GM21576 (cell line): ENCODE measurements around the gene EPS8.
A peak's percentile ranks its signal among the peaks of the same experiment; 100 is the strongest.

Source experiments
- ATAC-seq: cut with Tn5 transposase; IDR thresholded peaks from one replicate; pipeline ENCODE4 v1.9.1; 2021; ENCODE audit warnings: mild to moderate bottlenecking, moderate library complexity; ENCODE audit not compliant: unreplicated experiment

EPS8 gene

GRCh38 chr12:15613981-15614380 is 175.2 kb downstream of the EPS8 start:
- ATAC-seq = no peak

DNA sequence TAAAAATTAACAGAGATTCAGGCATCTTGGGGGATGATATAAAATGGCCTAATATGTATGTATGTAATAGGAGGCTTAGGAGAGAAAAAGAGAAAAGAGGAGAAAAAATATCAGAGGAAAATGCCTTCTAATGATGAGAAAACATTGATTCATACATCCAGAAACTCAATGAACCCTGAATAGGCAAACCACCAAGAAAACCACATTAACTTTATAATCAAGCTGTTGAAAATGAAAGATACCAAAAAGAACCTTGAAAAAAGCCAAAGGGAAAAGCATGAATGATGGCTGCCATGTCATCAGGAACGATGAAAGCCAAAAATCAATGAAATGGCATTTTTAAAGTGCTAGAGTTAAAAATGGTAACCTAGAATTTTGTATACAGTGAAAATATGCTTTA is 180.2 kb downstream of the EPS8 start:
- no peak for ATAC-seq

- ATAC-seq = no peak
Observed at GRCh38 chr12:15608406-15608805, 180.8 kb downstream of the EPS8 start.

DNA sequence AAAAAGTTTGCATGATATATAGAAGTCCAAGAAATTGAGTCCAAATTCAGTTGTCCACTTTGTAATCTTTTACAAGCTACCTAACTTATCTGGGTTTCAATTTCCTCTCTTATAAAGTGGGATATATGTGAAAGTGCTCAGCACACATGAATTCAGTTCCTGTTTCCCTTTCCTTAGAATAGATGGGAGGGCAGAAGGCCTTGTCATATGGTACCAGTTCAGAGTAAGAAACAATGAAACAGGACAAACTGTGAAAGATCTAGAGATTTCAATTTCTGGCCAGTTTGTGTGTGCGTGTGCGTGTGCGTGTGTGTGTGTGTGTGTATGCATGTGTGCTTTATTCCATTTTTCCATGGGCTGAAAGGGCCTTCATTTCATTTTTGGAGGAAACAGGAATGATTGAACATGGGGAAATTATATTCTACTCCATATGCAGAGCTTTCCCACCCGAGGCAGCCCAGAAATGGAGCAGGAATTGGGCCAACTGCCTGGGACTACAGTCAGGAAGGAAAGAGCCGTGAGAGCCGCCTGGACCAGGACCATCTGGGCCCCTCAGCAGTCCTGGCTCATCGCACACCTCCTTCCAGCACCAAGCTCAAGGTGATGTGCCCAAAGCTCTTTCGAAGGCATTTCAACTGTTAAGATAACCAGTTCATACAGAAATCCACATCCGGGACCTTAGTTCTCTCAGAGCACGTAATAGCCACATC is 183.2 kb downstream of the EPS8 start:
- ATAC-seq = no peak

DNA sequence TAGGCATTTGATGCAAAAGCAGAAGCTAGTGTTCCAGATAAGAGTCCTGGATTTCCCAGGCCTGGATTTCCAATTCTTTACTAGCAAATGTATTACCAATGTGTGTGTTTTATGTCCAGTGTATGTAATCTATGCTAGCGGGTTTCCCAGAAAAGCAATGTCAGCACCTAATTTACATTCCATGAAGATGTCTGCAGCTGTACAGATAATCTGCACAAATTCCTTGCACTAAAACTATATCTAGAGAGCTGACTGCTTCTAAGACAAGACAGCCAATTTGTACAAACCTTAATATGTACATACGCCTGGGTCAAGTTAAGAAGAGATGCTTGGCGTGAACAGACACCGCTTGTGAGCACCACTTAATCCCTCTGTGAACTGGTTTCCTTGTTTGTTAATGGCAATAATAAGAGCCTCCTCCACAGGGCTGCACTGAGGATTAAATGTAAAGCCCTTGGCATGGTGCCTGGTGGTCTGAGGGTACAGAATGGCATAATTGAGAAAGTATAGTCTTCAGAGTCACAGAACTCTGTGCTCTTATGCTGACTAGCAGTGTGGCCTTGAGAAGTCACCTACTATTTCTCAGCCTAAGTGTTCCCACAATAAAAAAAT is 185.6 kb downstream of the EPS8 start:
- ATAC-seq = no peak

DNA sequence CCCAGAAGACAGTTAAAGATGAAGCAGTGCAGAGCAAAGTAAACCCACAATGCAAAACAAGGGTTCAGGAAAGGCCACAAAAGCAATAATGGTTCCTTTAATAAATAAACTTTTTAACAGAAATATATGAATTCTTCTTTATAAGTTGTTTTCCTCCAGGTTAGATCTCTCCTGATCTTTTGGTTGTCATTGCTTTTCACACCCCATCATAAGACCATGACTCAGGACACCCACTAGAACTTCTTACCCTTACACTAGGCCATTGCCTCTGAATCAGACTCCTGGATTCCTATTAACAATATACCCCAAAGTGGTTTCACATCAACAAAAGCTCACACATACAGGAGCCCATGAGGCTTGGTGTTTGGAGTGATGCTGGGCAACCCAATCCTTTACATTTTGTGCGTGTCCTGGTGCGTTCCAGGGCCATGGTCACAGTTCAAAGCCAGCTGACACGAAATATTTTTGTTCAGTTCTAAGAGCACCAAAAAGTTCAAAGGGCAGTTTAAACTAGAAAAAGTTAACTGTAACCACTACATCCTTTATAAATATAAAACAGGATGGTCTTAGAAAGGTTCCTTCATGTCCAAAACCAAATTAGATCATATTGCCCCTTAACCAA is 187.0 kb downstream of the EPS8 start:
- no peak for ATAC-seq

- ATAC-seq = no peak
Observed at GRCh38 chr12:15601210-15601800, 187.9 kb downstream of the EPS8 start.

DNA sequence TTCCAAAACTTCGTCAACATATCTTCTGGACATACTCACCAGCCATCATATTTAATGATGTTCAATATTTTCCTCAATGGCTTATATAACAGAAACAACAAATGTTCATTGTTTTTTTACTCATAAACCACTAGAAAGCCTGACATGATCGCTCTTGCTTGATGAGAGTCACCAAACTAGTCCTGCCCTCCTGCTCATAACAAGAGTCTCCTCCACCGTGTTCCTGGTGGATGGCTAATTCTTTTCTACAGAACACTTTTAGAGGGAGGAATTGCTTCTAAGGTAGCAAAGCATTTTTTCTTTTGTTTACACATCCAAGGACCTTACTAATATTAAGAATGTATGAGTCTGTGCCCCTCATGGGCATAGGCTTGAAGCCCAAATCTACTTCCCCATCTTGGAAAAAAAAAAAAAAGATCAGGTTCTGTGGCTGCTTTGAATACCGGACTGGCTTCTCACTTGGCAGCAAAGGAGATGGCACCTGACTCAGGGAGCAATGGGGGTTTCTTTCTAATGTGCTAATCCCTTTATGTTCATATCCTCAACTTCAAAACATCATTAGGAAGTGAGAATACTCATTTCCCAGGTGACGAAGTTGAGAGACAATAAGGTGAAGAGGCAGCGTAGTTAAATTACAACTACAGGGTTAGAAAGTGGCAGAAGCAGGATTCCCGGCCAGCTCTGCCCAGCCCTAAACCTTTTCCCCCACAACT is 188.8 kb downstream of the EPS8 start:
- no peak for ATAC-seq

DNA sequence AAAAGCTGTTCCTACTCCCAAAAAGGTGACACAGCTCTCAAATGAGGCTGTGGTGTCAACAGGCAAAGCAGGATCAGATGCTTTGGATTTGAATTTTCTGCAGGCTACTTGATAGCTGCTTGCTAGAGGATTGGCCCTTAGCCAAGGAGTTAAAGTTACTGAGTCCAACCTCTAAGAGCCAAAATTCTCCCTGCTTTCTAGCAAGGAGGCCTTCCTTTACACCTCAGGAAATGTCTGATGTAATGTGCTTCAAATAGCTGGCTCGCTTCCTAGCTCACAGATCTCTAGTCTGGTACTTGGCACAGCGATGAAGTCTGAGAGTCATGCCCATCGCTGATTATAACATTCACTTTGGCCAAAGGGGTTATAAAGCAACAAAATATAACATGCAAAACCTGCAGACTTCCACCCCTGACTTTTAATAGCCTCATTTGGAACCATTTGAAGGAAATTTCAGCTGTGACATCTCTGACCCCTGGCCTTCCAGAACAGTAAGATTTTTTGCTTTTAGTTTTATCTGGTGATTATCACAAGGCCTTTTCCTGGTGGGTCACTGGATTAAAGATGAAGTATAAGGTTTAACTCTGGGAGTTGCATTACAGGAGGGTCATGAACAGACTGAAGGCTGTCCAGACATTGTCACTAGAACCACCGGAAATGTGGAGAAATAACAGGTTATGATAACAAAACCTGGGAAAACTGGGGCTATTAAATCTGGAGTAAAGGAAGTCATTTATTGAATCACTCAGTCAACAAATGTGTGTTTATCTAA is 189.7 kb downstream of the EPS8 start:
- no peak for ATAC-seq

DNA sequence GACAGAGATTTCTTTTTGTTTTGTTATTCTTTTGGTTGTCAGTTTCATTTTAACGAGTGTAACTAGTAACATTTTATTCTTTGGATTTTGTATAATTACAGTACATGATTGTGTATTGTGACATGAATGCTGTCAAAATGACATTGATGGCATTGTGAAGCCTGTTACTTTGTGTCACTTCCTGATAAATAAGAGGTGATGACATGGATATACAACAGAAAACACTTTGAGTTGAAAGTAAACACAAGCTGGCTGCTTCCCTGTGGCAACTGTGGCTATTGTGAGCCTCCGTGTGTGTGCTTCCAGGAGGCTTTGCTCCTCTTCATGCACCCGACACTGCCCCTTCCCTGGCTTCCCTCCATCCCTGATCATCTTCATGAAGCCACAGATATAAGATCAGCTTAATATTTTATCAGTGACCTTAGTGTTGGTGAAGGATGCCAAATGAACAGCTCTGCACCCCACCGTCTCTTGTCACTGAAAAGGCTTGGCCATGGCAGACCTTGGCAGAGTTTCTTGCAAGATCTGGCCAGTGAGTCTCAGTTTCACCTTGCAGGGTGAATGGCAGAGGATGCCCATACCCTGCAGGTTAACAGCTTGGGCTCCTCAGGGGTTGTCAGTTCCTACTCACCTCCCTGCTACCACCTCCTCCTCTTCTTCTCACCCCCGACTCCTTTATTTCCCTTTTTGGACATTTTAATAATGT is 191.9 kb downstream of the EPS8 start:
- ATAC-seq = no peak

GRCh38 chr12:15596174-15596573 is 193.0 kb downstream of the EPS8 start:
- no peak for ATAC-seq

- no peak for ATAC-seq
Observed at GRCh38 chr12:15592934-15593333, 196.3 kb downstream of the EPS8 start.

DNA sequence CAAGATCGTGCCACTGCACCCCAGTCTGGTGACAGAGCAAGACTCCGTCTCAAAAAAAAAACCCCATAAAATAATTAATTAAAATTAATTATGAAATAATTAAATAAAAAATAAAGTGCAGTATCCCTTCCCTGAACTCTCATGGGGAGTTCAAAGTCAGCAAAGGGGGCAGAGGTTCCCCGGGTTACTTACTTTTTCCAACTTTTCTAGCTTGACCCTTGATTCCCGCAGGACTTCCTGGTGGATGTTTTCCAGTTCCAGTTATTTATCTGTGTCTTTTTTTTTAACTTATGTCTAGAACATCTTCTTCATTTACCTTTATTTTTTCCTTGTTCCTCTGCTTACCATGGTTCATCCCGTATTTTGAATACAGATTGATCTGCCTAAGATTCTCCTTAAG is 197.4 kb downstream of the EPS8 start:
- no peak for ATAC-seq

DNA sequence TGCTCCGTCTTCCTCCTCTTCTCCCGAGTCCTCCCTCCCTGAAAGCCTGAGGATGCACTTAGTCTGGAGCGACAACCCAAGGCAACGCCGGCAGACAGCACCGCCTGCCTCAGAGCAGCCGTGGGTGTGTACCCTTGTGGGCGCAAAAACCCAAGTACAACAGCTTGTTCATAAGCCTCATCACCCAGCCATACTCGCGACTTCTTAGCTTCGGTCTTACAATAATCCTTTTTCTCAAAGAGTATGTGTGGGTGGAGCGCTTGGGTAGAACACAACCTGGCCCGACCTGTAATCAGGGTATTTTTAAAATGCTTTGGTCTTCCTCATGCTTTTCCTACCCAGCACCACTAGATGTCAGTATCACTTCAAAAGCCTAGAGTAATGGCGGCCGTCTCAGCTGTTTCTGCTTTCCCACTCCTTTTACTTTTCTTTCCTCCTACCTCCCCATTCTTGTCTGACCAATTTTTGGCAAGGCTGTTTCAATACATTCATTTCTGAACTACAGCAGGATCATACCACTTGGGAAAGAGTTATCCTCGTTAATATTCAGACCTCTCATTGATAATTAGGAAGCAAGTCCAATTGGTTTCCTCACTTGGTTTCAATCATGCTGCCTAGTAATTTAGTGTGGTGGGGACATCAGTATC is 198.9 kb downstream of the EPS8 start:
- peak; percentile 93 for ATAC-seq

DNA sequence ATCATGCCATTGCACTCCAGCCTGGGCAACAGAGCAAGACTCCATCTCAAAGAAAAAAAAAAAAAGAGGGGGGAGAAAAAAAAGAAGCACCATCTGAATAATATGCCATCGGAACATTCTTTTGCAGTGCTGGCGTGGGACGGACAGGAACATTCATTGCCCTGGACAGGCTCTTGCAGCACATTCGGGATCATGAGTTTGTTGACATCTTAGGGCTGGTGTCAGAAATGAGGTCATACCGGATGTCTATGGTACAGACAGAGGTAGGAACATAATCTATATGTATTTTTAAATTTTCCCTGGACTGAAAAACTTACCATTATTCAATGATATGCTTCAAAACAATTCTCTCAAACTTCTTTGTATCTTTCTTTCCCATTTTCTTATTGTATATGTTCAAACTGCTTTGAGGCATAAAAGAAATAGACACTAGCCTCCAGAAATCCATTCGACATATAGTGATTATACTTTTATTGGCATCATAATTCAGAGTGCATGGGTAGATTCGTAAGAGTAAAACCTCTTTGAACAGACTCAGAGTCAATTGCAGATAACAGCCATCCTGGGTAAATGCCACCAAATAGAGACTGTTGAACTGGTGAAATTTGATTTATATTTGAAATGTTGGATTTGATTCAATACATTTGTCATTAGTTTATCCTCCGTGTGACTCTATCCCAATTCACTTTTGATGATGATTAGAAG is 199.7 kb downstream of the EPS8 start:
- no peak for ATAC-seq

DNA sequence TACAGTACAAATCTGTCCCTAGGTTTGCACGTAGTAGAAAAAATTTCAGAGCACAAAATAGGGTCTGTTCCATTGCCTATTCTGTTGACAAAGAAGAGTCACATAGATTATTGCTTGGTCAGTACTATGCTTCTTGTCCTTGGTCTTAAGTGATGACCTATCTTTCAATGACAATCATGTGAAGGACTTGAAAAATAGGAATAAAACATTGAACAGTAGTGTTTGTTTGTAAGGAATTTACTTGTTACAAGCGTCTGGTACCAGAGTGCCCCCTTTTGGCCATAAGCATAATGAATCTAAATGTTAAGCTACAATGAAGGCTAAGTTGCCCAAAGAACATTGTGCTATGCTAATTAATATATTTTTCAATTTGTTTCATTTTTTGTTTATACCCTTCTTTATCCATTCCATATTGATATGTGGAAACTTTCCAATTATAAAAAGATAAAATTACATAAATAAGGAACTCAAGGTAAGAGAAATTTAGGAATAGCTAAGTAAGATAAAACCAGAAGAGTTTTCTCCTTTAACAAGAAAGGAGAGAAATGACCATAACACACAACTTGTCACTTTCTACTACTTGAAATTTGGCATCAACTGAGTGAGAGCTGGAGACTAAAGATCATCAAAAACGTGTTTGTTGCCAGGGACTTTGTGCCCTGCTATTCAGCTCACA is 204.7 kb downstream of the EPS8 start:
- peak; percentile 52 for ATAC-seq

DNA sequence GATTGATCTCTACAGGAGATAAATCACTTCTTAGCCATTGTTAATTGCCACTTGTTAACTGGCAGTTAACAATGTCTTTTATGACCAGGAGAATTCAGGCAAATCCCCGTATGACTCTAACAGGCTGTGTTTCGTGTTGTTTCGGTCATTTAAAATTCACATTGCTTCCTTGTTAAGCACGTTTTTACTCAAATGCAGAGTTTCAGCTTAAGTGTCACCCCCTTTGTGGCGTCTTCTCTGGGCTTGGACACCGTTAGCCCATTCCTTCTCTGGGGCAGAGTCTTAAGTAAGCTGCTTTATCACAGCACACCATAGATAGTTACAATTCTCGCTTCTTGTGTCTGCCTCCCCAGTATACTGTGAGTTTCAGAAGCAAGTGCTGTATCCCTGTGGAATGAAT is 205.4 kb downstream of the EPS8 start:
- ATAC-seq = no peak

DNA sequence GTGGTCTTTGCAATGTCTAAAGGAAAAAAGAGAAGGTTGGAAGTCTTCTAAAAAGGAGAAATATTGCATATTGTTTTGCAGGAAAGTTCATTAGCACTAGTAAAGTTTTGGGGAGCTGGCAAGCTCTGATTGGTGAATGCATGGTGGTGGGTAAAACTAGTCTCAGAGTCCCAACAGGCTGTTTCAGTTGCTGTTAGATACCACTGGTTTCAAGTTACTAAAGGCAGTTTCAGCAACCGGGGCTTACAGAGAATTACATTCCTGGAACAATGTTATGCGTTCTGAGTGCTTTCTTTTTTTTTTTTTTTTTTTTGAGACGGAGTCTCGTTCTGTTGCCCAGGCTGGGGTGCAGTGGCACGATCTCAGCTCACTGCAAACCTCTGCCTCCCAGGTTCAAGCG is 208.2 kb downstream of the EPS8 start:
- ATAC-seq = no peak
